Stimulated activated CD4-positive, alpha-beta T cell treated with anti-CD3 and anti-CD28 coated beads, Interleukin-2, amount 100 ng/mL, for 48 hours (primary cell): ENCODE data around the gene NMBR.
"Not testable (repeated sequence)": the region's sequence is repeated elsewhere in the genome, so short reads cannot be mapped to it uniquely, and the experiment has no call there.

Experiments
- DNase-seq, 2 donors: peaks; one replicate each; pipeline ENCODE4 v3.0.0-alpha.2; 2020

NMBR gene

GRCh38 chr6:142048593-142048980, 98.3 kb downstream of the NMBR start:
- no peak for DNase-seq

GRCh38 chr6:142047934-142048592, 98.9 kb downstream of the NMBR start:
- DNase-seq, result no peak

- no peak for DNase-seq
These were observed 101.3 kb downstream of the NMBR start for GRCh38 chr6:142045380-142046278.

GRCh38 chr6:142035890-142036289, 111.0 kb downstream of the NMBR start:
- no peak for DNase-seq

- no peak for DNase-seq
These were observed 115.9 kb downstream of the NMBR start for GRCh38 chr6:142031035-142031434.

- no peak for DNase-seq
These were observed 116.8 kb downstream of the NMBR start for GRCh38 chr6:142030115-142030619.

GRCh38 chr6:142028527-142028926, 118.4 kb downstream of the NMBR start:
- DNase-seq, result no peak

- not testable (repeated sequence) for DNase-seq
These were observed 119.1 kb downstream of the NMBR start for GRCh38 chr6:142027804-142028203.

GRCh38 chr6:142027074-142027473, 119.8 kb downstream of the NMBR start:
- DNase-seq, result no peak

- DNase-seq, result no peak
These were observed 120.5 kb downstream of the NMBR start for GRCh38 chr6:142026471-142026870.
